Bronchial epithelial cell (primary cell): ENCODE measurements around the gene PCDHA5. TPM values are rescaled to one million over a fixed set of nuclear protein-coding genes. Genes with fewer than 3 reads are reported as not detected.
"Not testable (repeated sequence)": the region's sequence is repeated elsewhere in the genome, so short reads cannot be mapped to it uniquely, and the experiment has no call there.

Experiments
- DNase-seq: peaks from one replicate; pipeline ENCODE4 v3.0.0-alpha.2; 2010; ENCODE audit warnings: low read depth
- FAIRE-seq: peaks from 2 replicates; lab custom pipeline; 2011; peaks lifted over from hg19 to GRCh38; lab: Jason Lieb, UNC
- H3K27me3 ChIP-seq: 2 replicates; pipeline ENCODE4 v1.5.1; 2011; ENCODE audit warnings: low read length; ENCODE audit not compliant: control insufficient read depth, insufficient read depth
- H3K36me3 ChIP-seq: 2 replicates; pipeline ENCODE4 v1.5.1; 2011; ENCODE audit warnings: low read length; ENCODE audit not compliant: control insufficient read depth, insufficient read depth
- H3K4me3 ChIP-seq: 2 replicates; pipeline ENCODE4 v1.5.1; 2011; ENCODE audit warnings: mild to moderate bottlenecking, low read depth, low read length, control low read depth
- CTCF ChIP-seq: IDR thresholded peaks from 2 replicates; pipeline ENCODE4 v1.5.1; 2011; ENCODE audit warnings: mild to moderate bottlenecking, moderate library complexity, low read length, control low read depth, inconsistent platforms; ENCODE audit not compliant: insufficient read depth, severe bottlenecking
- total RNA-seq: library from RNA; depleted of rRNA; stranded (reverse); fragments of >200 nt; gene quantifications from 2 replicates; pipeline ENCODE4 v1.2.1, GENCODE V29; 2014

Gene PCDHA5
- total RNA-seq, 1 donor from 2014 or later, result not detected

DNA sequence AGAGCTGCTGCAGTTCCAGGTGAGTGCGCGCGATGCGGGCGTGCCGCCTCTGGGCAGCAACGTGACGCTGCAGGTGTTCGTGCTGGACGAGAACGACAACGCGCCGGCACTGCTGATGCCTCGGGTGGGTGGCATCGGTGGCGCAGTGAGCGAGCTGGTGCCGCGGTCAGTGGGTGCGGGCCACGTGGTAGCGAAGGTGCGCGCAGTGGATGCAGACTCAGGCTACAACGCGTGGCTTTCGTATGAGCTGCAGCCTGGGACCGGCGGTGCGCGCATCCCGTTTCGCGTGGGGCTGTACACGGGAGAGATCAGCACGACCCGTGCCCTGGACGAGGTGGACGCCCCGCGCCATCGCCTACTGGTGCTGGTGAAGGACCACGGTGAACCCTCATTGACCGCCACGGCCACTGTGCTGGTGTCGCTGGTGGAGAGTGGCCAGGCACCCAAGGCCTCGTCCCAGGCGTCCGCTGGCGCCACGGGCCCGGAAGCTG, 18.6 kb upstream of the PCDHA5 start:
- H3K4me3 ChIP-seq, result no peak overlapping the region
- no peaks in the 10 kb centered on the region for H3K27me3 ChIP-seq
- DNase-seq (no peak), FAIRE-seq (no peak)
- no peak for TF ChIP-seq CTCF
- H3K36me3 ChIP-seq, result no peaks in the 10 kb centered on the region

GRCh38 chr5:140806834-140807775, 14.3 kb upstream of the PCDHA5 start, which contains the start of gene PCDHA4:
Gene PCDHA4, plus strand, starts transcription at chr5:140807068.
- Histone ChIP-seq H3K4me3 (peak within 1 kb of the TSS; percentile 26), H3K36me3 (no peaks in the 10 kb centered on the region), H3K27me3 (no peaks in the 10 kb centered on the region)
- DNase-seq (no peak), FAIRE-seq (no peak)
- TF ChIP-seq CTCF, result peak; percentile 27

DNA sequence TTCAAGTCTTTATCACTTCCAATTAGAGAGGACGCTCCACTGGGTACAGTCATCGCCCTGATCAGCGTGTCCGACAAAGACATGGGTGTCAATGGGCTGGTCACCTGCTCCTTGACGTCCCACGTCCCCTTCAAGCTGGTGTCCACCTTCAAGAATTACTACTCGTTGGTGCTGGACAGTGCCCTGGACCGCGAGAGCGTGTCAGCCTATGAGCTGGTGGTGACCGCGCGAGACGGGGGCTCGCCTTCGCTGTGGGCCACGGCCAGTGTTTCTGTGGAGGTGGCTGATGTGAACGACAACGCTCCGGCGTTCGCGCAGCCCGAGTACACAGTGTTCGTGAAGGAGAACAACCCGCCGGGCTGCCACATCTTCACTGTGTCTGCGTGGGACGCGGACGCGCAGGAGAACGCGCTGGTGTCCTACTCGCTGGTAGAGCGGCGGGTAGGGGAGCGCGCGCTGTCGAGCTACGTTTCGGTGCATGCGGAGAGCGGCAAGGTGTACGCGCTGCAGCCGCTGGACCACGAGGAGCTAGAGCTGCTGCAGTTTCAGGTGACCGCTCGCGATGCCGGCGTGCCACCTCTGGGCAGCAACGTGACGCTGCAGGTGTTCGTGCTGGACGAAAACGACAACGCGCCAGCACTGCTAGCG, 13.0 kb upstream of the PCDHA5 start:
- not testable (repeated sequence) for FAIRE-seq, H3K36me3 ChIP-seq, H3K4me3 ChIP-seq, DNase-seq, H3K27me3 ChIP-seq

- TF ChIP-seq CTCF, result no peak
- FAIRE-seq (no peak), DNase-seq (no peak)
- no peaks in the 10 kb centered on the region for H3K36me3 ChIP-seq
- H3K4me3 ChIP-seq, result no peak overlapping the region
- H3K27me3 ChIP-seq, result no peaks in the 10 kb centered on the region
Measured at GRCh38 chr5:140808889-140809291, 12.5 kb upstream of the PCDHA5 start.

- FAIRE-seq (no peak), DNase-seq (no peak)
- TF ChIP-seq CTCF, result no peak
- Histone ChIP-seq H3K36me3 (no peaks in the 10 kb centered on the region), H3K4me3 (no peak overlapping the region), H3K27me3 (no peaks in the 10 kb centered on the region)
Measured at GRCh38 chr5:140822281-140822629, 842 bp downstream of the PCDHA5 start.

- not testable (repeated sequence) for H3K4me3 ChIP-seq, H3K27me3 ChIP-seq, H3K36me3 ChIP-seq, FAIRE-seq, DNase-seq
Measured at GRCh38 chr5:140822969-140823368, 1.6 kb downstream of the PCDHA5 start.
